HL-60 (cell line): ENCODE measurements around the gene PHYHIPL.

Source experiments
- CTCF ChIP-seq: IDR thresholded peaks from one replicate; pipeline ENCODE4 v1.5.1; 2011; ENCODE audit warnings: low read length, control low read depth, inconsistent platforms; ENCODE audit not compliant: insufficient read depth
- POLR2AphosphoS5 ChIP-seq: IDR thresholded peaks from 2 replicates; pipeline ENCODE4 v1.6.1; 2012; ENCODE audit warnings: low read depth

GRCh38 chr10:59237775-59238174 is 61.3 kb downstream of the PHYHIPL start:
- TF ChIP-seq POLR2AphosphoS5 (no peak), CTCF (no peak)
